HCT116 (cell line): Measurements from ENCODE around the gene SELPLG. TPM values are rescaled to one million over a fixed set of nuclear protein-coding genes. Genes with fewer than 3 reads are reported as not detected.

Experiments
- ATAC-seq: fragments of 200-7000 bp; cut with Tn5 transposase; 2 replicates; pipeline ENCODE4 v1.9.1; 2020; ENCODE audit warnings: mild to moderate bottlenecking, moderate library complexity
- BruUV-seq: library from RNA; stranded (reverse); fragments of 400-500 nt; replicated peaks from 2 replicates; lab custom pipeline; 2021; lab: Mats Ljungman, UMichigan
- CTCF ChIA-PET: fragments of 300-600 bp; sonication (Branson Sonifier 250); formaldehyde crosslinking; loops from one replicate; lab custom pipeline; 2021; ENCODE audit warnings: antibody characterized with exemption; lab: Charles Lee
- POLR2A ChIA-PET: fragments of 300-600, 350-600 bp; sonication (Branson Sonifier 250); formaldehyde crosslinking; loops from one replicate; lab custom pipeline; 2021; ENCODE audit warnings: antibody characterized with exemption; lab: Charles Lee
- RAD21 ChIA-PET, 2 experiments: fragments of 300-600 bp; sonication (Branson Sonifier 250); formaldehyde crosslinking; loops; one replicate each; lab custom pipeline; 2023; ENCODE audit warnings: low total read pairs in 2 of 2; ENCODE audit not compliant: uncharacterized antibody in 2 of 2, unreplicated experiment in 2 of 2, low non-redundant PET in 1 of 2; lab: Charles Lee
- DNase-seq: peaks from one replicate; pipeline ENCODE4 v3.0.0-alpha.2; 2010; ENCODE audit warnings: low read depth, low spot score
- H2AFZ ChIP-seq: fragments of 200-600 bp; shearing (Covaris generic), sonication (generic); 2 replicates; pipeline ENCODE4 v1.6.1; 2017; ENCODE audit warnings: low read depth, mixed run types, mixed read lengths, antibody characterized with exemption, low read length; ENCODE audit not compliant: poor library complexity, severe bottlenecking
- H3K27ac ChIP-seq: 2 replicates; pipeline ENCODE4 v1.5.1; 2012; ENCODE audit warnings: low read depth, low read length
- H3K27me3 ChIP-seq: fragments of 200-600 bp; sonication (generic); 2 replicates; pipeline ENCODE4 v1.6.1; 2016; ENCODE audit warnings: mixed run types, low read length, mixed read lengths; ENCODE audit not compliant: insufficient read depth
- H3K36me3 ChIP-seq, 2 experiments: fragments of 200-500 bp in 1 of 2; fragments of 200-600 bp in 1 of 2; sonication (Bioruptor generic) in 1 of 2; sonication (generic) in 1 of 2; 2 replicates each; pipeline versions ENCODE4 v1.5.1 to v1.6.1; 2014 to 2016; ENCODE audit warnings: low read length in 2 of 2, inconsistent platforms in 1 of 2, mixed read lengths in 1 of 2, mixed run types in 1 of 2; ENCODE audit not compliant: insufficient read depth in 2 of 2, control insufficient read depth in 1 of 2
- H3K4me1 ChIP-seq, 2 experiments: fragments of 200-600 bp in 1 of 2; sonication (generic) in 1 of 2; 2 replicates each; pipeline versions ENCODE4 v1.5.1 to v1.6.1; 2012 to 2017; ENCODE audit warnings: low read length in 2 of 2, inconsistent platforms in 1 of 2, mild to moderate bottlenecking in 1 of 2, mixed read lengths in 1 of 2, mixed run types in 1 of 2, moderate library complexity in 1 of 2; ENCODE audit not compliant: insufficient read depth in 2 of 2, control insufficient read depth in 1 of 2
- H3K4me2 ChIP-seq: fragments of 200-600 bp; sonication (generic); 2 replicates; pipeline ENCODE4 v1.6.1; 2017; ENCODE audit warnings: mixed run types, low read length, mixed read lengths
- H3K4me3 ChIP-seq, 2 experiments: fragments of 200-600 bp in 1 of 2; sonication (generic) in 1 of 2; replicated peaks in 1 of 2; 2 replicates each; pipeline ENCODE4 v1.5.1; 2011 to 2016; ENCODE audit warnings: low read length in 2 of 2, control low read depth in 1 of 2, low read depth in 1 of 2, mild to moderate bottlenecking in 1 of 2, mixed read lengths in 1 of 2, mixed run types in 1 of 2
- H3K79me2 ChIP-seq: fragments of 200-600 bp; sonication (generic); 2 replicates; pipeline ENCODE4 v1.6.1; 2017; ENCODE audit warnings: mild to moderate bottlenecking, mixed run types, low read length, moderate library complexity, mixed read lengths; ENCODE audit not compliant: insufficient read depth
- H3K9ac ChIP-seq: fragments of 200-600 bp; sonication (generic); 2 replicates; pipeline ENCODE4 v1.6.1; 2016; ENCODE audit warnings: low read length, mixed read lengths
- H3K9me2 ChIP-seq: fragments of 200-600 bp; sonication (generic), shearing (Covaris generic); 2 replicates; pipeline ENCODE4 v1.6.1; 2017; ENCODE audit warnings: mixed run types, mild to moderate bottlenecking, moderate library complexity; ENCODE audit not compliant: insufficient read depth
- H3K9me3 ChIP-seq, 2 experiments: fragments of 200-500 bp in 1 of 2; fragments of 200-600 bp in 1 of 2; sonication (Bioruptor generic) in 1 of 2; sonication (generic) in 1 of 2; 2 replicates each; pipeline ENCODE4 v1.6.1; 2014 to 2017; ENCODE audit warnings: low read length in 2 of 2, mixed read lengths in 2 of 2, inconsistent platforms in 1 of 2, low read depth in 1 of 2, mild to moderate bottlenecking in 1 of 2, mixed run types in 1 of 2, moderate library complexity in 1 of 2; ENCODE audit not compliant: control insufficient read depth in 1 of 2, insufficient read depth in 1 of 2
- H4K20me1 ChIP-seq: fragments of 200-600 bp; sonication (generic), shearing (Covaris generic); 2 replicates; pipeline ENCODE4 v1.6.1; 2017; ENCODE audit warnings: mixed run types, mild to moderate bottlenecking, moderate library complexity; ENCODE audit not compliant: insufficient read depth
- CEBPB ChIP-seq: IDR thresholded peaks from 2 replicates; pipeline ENCODE4 v1.6.1; 2012; ENCODE audit warnings: low read depth
- EZH2 ChIP-seq: fragments of 200-600 bp; sonication (generic); IDR thresholded peaks from 2 replicates; pipeline ENCODE4 v1.6.1; 2017; ENCODE audit warnings: antibody characterized with exemption, mixed run types
- EZH2phosphoT487 ChIP-seq: fragments of 200-600 bp; IDR thresholded peaks from 2 replicates; pipeline ENCODE4 v1.6.1; 2018; ENCODE audit warnings: antibody characterized with exemption, borderline replicate concordance
- SIN3A ChIP-seq: IDR thresholded peaks from 2 replicates; pipeline ENCODE4 v1.6.1; 2012; ENCODE audit warnings: low read depth
- ZFX ChIP-seq: fragments of 450-650 bp; IDR thresholded peaks from 2 replicates; pipeline ENCODE4 v1.6.1; 2017
- ZNF274 ChIP-seq: fragments of 200-500 bp; sonication (Bioruptor generic); IDR thresholded peaks from 2 replicates; pipeline ENCODE4 v1.6.1; 2014; ENCODE audit warnings: mild to moderate bottlenecking, low read depth, low read length, inconsistent platforms
- intact Hi-C: fragments of 100-400 bp; cut with micrococcal nuclease; formaldehyde crosslinking; loops from 2 replicates; pipeline ENCODE4 v1.10.0; 2022
- total RNA-seq: library from RNA; stranded (reverse); gene quantifications from one replicate; pipeline ENCODE4 v1.2.1, GENCODE V29; 2021; ENCODE audit not compliant: unreplicated experiment
- TF ChIP-seq, protein P1 (sequence below): IDR thresholded peaks from 2 replicates; pipeline ENCODE4 v1.6.1; 2012
- TF ChIP-seq, protein P2 (sequence below): IDR thresholded peaks from 2 replicates; pipeline ENCODE4 v1.6.1; 2012; ENCODE audit warnings: low read depth

Gene SELPLG
- total RNA-seq, 1 experiment from 2014 or later, result 1.2 TPM

- no peaks in the 10 kb centered on the region for H4K20me1 ChIP-seq
- intact Hi-C loops, result no loop called here
- H3K36me3 ChIP-seq, result no peaks in the 10 kb centered on the region
- H2AFZ ChIP-seq, result no peak overlapping the region
- H3K9ac ChIP-seq, result no peak overlapping the region
- H3K27me3 ChIP-seq, result no peaks in the 10 kb centered on the region
- no peaks in the 10 kb centered on the region for H3K79me2 ChIP-seq
- RAD21 ChIA-PET, result no interaction called here
- H3K27ac ChIP-seq, result no peak overlapping the region
- TF ChIP-seq, protein P1, sequence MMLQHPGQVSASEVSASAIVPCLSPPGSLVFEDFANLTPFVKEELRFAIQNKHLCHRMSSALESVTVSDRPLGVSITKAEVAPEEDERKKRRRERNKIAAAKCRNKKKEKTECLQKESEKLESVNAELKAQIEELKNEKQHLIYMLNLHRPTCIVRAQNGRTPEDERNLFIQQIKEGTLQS, result no peak
- TF ChIP-seq CEBPB (no peak), ZNF274 (no peak), ZFX (no peak), SIN3A (no peak), EZH2phosphoT487 (no peak), EZH2 (no peak)
- TF ChIP-seq, protein P2, sequence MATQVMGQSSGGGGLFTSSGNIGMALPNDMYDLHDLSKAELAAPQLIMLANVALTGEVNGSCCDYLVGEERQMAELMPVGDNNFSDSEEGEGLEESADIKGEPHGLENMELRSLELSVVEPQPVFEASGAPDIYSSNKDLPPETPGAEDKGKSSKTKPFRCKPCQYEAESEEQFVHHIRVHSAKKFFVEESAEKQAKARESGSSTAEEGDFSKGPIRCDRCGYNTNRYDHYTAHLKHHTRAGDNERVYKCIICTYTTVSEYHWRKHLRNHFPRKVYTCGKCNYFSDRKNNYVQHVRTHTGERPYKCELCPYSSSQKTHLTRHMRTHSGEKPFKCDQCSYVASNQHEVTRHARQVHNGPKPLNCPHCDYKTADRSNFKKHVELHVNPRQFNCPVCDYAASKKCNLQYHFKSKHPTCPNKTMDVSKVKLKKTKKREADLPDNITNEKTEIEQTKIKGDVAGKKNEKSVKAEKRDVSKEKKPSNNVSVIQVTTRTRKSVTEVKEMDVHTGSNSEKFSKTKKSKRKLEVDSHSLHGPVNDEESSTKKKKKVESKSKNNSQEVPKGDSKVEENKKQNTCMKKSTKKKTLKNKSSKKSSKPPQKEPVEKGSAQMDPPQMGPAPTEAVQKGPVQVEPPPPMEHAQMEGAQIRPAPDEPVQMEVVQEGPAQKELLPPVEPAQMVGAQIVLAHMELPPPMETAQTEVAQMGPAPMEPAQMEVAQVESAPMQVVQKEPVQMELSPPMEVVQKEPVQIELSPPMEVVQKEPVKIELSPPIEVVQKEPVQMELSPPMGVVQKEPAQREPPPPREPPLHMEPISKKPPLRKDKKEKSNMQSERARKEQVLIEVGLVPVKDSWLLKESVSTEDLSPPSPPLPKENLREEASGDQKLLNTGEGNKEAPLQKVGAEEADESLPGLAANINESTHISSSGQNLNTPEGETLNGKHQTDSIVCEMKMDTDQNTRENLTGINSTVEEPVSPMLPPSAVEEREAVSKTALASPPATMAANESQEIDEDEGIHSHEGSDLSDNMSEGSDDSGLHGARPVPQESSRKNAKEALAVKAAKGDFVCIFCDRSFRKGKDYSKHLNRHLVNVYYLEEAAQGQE, result no peak
- H3K4me2 ChIP-seq, result no peak overlapping the region
- BruUV-seq, result no TSS peak
- H3K4me3 ChIP-seq, result no peak overlapping the region
- no peaks in the 10 kb centered on the region for H3K9me3 ChIP-seq
- no peaks in the 10 kb centered on the region for H3K4me1 ChIP-seq
- CTCF ChIA-PET, result no interaction called here
- no peaks in the 10 kb centered on the region for H3K9me2 ChIP-seq
- no peak for DNase-seq
- POLR2A ChIA-PET, result no interaction called here
- no peak for ATAC-seq
These were observed 50.5 kb downstream of the SELPLG start for GRCh38 chr12:108582978-108583770.
